OCI-LY7 (cell line): Measurements from ENCODE around the gene ZNF367.

ENCODE experiments used
- CTCF ChIP-seq: fragments of 200-600 bp; sonication (generic); conservative IDR thresholded peaks from 2 replicates; pipeline ENCODE4 v1.5.1; 2014; ENCODE audit warnings: mild to moderate bottlenecking, antibody characterized with exemption, low read length, moderate library complexity, mixed read lengths
- EZH2phosphoT487 ChIP-seq: fragments of 200-600 bp; sonication (generic); IDR thresholded peaks from 2 replicates; pipeline ENCODE4 v1.6.1; 2018; ENCODE audit warnings: low read depth, borderline replicate concordance, mild to moderate bottlenecking, mixed run types, antibody characterized with exemption, low read length, moderate library complexity, mixed read lengths

DNA sequence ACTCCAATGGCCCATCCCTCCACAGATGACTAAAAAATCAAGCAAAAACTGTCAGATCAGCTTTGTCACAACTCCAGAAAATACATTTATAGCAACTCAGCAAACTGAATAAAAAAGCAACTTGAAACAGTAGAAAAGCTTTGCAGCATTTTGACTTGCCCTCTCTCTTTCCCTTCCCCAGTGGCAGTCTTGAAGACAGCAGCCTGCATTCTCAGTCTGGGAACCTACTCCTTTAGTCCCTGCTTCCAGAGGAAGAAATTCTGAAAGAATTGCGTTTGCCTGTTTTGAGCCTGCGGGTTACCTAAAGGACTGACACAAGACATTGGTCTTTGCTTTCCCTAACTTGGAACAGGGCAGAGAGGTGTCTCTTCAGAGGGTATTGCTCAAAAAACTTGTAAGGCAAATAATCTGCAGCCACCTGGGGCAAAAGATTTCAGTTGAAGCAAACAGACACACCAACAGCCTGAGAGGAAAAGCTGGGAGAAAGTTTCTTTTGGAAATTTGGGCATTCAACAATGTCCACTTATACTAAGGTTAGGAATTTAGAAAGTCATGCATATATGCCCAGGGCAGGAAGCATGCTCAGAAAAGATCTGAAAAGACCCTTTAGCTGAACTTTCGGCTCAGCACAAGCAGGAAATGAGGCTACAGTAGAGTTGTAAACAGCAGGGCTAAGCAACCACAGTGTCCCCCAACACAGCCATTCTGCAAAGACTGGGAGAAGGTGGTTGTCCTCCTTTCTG is 19.4 kb downstream of the ZNF367 start:
- TF ChIP-seq CTCF (no peak), EZH2phosphoT487 (no peak)
